ENCODE data around the gene SLC25A3.

The SLC25A3 gene

DNA sequence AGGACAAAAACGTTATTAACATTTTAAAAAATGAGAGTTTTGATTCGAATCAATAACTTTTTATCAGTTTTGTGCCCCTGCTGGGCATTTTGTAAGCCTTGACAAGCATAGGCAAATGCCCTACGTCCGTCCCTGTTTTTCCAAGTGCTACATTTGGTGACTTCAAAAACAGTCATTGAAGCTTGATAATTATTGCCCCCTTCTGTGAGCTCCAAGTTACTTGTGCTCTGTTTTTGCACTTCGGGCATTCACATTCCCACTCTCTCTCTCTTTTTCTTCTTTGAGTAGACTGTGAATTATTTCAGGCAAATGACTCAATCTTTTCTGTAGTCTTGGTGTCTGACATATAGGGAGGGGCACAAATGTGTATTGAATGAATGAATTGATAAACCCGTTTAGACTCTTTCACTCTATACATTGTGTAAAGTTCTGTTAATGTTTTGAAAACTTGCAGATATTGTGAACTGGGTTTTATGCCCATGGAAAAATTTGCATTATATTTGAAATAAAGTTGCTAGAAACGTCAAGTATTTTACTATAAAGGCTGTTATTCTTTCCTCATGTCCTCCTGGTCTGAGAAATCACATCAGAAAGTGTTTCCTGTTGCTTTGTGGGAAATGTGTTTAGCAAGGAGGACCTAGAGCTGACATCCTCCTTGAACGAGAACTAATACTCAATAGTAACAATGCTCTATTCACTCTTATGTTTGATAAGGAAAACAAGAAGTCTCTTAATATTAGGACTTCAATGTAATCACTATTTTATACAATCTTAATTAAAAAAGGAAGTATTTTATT, 53.0 kb downstream of the SLC25A3 start (continued):
- TF ChIP-seq ZXDB (tag by site-specific recombination; IDR thresholded peaks at IDR 0.05) (peak; percentile 39; the same call in 1 of the 2 replicates), ZNF791 (tag by site-specific recombination; IDR thresholded peaks at IDR 0.05) (no peak), ZNF561 (tag by site-specific recombination; IDR thresholded peaks at IDR 0.05; ENCODE audit: borderline replicate concordance) (no peak), ZNF24 (tag by site-specific recombination; IDR thresholded peaks at IDR 0.05) (0 out of 2 replicates have a peak, but pooled peaks have one; percentile 70)
- TF ChIP-seq, protein P1, sequence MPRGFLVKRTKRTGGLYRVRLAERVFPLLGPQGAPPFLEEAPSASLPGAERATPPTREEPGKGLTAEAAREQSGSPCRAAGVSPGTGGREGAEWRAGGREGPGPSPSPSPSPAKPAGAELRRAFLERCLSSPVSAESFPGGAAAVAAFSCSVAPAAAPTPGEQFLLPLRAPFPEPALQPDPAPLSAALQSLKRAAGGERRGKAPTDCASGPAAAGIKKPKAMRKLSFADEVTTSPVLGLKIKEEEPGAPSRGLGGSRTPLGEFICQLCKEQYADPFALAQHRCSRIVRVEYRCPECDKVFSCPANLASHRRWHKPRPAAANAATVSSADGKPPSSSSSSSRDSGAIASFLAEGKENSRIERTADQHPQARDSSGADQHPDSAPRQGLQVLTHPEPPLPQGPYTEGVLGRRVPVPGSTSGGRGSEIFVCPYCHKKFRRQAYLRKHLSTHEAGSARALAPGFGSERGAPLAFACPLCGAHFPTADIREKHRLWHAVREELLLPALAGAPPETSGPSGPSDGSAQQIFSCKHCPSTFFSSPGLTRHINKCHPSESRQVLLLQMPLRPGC (tag by site-specific recombination; IDR thresholded peaks at IDR 0.05) = no peak

DNA sequence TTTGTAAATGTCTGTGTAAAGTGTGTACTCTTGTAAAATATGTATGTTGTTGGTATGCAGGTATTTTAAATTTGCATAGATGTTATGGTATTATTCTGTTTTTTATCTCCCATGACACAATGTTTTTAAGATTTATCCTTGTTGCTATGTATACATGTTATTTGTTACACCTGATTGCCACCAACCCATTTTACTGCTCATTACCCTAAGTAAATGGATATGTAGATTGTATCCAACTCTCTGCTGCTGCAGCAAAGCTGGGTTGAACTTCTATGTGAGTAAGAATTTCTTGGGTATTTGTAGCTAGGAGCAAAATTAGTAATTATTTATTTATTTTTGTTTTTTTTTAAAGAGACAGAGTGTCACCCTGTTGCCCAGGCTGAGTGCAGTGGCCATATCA, 57.8 kb downstream of the SLC25A3 start:
- Histone ChIP-seq H3K4me3 (ENCODE audit: low read depth, low read length) (no peak overlapping the region), H3K36me3 (ENCODE audit: control insufficient read depth in 2 of 2, insufficient read depth in 1 of 2, low read length in 2 of 2) (peaks cover 28 to 44% of the 10 kb centered on the region in 2 experiments), H3K9me3 (ENCODE audit: control insufficient read depth, insufficient read depth, low read depth, low read length) (no peaks in the 10 kb centered on the region), H3K4me1 (ENCODE audit: control insufficient read depth, insufficient read depth, low read length) (no peaks in the 10 kb centered on the region), H3K27ac (ENCODE audit: extremely low read depth, low read depth, low read length) (no peak overlapping the region)
- TF ChIP-seq EGR2 (tag by site-specific recombination; IDR thresholded peaks at IDR 0.05; ENCODE audit: low read depth) (no peak), SALL2 (tag by site-specific recombination; IDR thresholded peaks at IDR 0.05; ENCODE audit: borderline replicate concordance) (no peak), ZBTB7A (tag by site-specific recombination; IDR thresholded peaks at IDR 0.05; ENCODE audit: low read depth) (no peak), HOXC10 (CRISPR knock-in tag; IDR thresholded peaks at IDR 0.05) (no peak), ZNF184 (tag by site-specific recombination; IDR thresholded peaks at IDR 0.05) (no peak), ZNF830 (tag by site-specific recombination; IDR thresholded peaks at IDR 0.05; ENCODE audit: low read depth) (no peak), ZNF112 (tag by site-specific recombination; IDR thresholded peaks at IDR 0.05) (no peak)
- TF ChIP-seq, protein P2, sequence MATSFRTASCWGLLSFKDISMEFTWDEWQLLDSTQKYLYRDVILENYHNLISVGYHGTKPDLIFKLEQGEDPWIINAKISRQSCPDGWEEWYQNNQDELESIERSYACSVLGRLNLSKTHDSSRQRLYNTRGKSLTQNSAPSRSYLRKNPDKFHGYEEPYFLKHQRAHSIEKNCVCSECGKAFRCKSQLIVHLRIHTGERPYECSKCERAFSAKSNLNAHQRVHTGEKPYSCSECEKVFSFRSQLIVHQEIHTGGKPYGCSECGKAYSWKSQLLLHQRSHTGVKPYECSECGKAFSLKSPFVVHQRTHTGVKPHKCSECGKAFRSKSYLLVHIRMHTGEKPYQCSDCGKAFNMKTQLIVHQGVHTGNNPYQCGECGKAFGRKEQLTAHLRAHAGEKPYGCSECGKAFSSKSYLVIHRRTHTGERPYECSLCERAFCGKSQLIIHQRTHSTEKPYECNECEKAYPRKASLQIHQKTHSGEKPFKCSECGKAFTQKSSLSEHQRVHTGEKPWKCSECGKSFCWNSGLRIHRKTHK (tag by site-specific recombination; IDR thresholded peaks at IDR 0.05) = no peak
- ChIA-PET CTCF (interaction anchor here (1.8 to 7.8 kb wide), 2 partner anchors 85 to 160 kb away, joined by 5 to 69 read pairs; no protein-coding TSS in a partner anchor), POLR2A (no interaction called here)

DNA sequence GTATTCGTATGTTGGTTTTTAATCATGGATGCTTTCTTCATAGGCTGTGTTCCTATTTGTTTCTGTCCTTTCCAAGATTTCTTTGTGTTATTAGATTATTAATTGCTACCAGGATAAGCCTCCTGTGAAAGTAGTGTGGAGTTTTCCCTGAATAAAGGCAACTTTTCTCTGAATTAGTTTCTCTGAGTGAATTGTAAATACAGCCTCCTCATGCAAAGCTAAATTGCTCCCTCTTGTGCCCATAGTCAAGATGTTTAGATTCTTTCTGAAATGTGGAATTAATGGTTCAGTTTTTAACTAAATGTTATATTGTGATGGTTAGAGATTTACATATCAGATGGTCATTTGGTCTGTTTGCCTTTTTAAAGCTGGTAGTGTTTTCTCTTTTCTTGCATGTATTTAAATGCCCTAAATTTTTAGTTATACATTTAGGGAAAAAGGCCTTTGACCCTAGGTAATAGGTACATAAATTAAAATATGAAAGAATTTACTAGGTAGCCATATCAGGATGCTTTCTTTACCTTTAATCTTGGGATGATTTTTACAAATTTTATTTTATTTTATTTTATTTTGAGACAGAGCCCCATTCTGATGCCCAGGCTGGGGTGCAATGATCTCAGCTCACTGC, 60.5 kb downstream of the SLC25A3 start:
- ChIA-PET POLR2A (interaction anchor here (0.6 to 1.3 kb wide), 2 partner anchors 10 to 79 kb away, joined by 3 read pairs; partner anchors contain the start of gene IKBIP), CTCF (interaction anchor here (0.5 to 7.8 kb wide), 23 partner anchors 8 to 1615 kb away, joined by 3 to 69 read pairs (median 3); no protein-coding TSS in a partner anchor)
- Histone ChIP-seq H3K4me3 (ENCODE audit: low read depth, low read length) (no peak overlapping the region), H3K4me1 (ENCODE audit: control insufficient read depth, insufficient read depth, low read length) (no peaks in the 10 kb centered on the region), H3K36me3 (ENCODE audit: control insufficient read depth in 2 of 2, insufficient read depth in 1 of 2, low read length in 2 of 2) (peaks cover 35 to 56% of the 10 kb centered on the region in 2 experiments), H3K9me3 (ENCODE audit: control insufficient read depth, insufficient read depth, low read depth, low read length) (no peaks in the 10 kb centered on the region), H3K27ac (ENCODE audit: extremely low read depth, low read depth, low read length) (no peak overlapping the region)
- TF ChIP-seq PRDM1 (tag by site-specific recombination; IDR thresholded peaks at IDR 0.05) (peak; percentile 95), ZBTB7A (tag by site-specific recombination; IDR thresholded peaks at IDR 0.05; ENCODE audit: low read depth) (no peak), ZBTB1 (tag by site-specific recombination; IDR thresholded peaks at IDR 0.05) (no peak), ZNF654 (tag by site-specific recombination; IDR thresholded peaks at IDR 0.05; ENCODE audit: low read depth) (peak; percentile 91), ZNF132 (tag by site-specific recombination; IDR thresholded peaks at IDR 0.05; ENCODE audit: borderline replicate concordance) (no peak), ZNF621 (tag by site-specific recombination; IDR thresholded peaks at IDR 0.05) (no peak)
- TF ChIP-seq, protein P3, sequence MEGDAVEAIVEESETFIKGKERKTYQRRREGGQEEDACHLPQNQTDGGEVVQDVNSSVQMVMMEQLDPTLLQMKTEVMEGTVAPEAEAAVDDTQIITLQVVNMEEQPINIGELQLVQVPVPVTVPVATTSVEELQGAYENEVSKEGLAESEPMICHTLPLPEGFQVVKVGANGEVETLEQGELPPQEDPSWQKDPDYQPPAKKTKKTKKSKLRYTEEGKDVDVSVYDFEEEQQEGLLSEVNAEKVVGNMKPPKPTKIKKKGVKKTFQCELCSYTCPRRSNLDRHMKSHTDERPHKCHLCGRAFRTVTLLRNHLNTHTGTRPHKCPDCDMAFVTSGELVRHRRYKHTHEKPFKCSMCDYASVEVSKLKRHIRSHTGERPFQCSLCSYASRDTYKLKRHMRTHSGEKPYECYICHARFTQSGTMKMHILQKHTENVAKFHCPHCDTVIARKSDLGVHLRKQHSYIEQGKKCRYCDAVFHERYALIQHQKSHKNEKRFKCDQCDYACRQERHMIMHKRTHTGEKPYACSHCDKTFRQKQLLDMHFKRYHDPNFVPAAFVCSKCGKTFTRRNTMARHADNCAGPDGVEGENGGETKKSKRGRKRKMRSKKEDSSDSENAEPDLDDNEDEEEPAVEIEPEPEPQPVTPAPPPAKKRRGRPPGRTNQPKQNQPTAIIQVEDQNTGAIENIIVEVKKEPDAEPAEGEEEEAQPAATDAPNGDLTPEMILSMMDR (tag by site-specific recombination; IDR thresholded peaks at IDR 0.05) = peak; percentile 53; the same call in 1 of the 2 replicates
- TF ChIP-seq, protein P4, sequence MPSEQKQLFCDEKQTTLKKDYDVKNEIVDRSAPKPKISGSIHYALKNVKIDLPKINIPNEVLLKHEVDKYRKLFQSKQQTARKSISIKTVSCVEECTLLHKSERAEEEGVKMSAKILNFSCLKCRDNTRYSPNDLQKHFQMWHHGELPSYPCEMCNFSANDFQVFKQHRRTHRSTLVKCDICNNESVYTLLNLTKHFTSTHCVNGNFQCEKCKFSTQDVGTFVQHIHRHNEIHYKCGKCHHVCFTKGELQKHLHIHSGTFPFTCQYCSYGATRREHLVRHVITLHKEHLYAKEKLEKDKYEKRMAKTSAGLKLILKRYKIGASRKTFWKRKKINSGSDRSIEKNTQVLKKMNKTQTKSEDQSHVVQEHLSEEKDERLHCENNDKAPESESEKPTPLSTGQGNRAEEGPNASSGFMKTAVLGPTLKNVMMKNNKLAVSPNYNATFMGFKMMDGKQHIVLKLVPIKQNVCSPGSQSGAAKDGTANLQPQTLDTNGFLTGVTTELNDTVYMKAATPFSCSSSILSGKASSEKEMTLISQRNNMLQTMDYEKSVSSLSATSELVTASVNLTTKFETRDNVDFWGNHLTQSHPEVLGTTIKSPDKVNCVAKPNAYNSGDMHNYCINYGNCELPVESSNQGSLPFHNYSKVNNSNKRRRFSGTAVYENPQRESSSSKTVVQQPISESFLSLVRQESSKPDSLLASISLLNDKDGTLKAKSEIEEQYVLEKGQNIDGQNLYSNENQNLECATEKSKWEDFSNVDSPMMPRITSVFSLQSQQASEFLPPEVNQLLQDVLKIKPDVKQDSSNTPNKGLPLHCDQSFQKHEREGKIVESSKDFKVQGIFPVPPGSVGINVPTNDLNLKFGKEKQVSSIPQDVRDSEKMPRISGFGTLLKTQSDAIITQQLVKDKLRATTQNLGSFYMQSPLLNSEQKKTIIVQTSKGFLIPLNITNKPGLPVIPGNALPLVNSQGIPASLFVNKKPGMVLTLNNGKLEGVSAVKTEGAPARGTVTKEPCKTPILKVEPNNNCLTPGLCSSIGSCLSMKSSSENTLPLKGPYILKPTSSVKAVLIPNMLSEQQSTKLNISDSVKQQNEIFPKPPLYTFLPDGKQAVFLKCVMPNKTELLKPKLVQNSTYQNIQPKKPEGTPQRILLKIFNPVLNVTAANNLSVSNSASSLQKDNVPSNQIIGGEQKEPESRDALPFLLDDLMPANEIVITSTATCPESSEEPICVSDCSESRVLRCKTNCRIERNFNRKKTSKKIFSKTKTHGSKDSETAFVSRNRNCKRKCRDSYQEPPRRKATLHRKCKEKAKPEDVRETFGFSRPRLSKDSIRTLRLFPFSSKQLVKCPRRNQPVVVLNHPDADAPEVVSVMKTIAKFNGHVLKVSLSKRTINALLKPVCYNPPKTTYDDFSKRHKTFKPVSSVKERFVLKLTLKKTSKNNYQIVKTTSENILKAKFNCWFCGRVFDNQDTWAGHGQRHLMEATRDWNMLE (tag by site-specific recombination; conservative IDR thresholded peaks at IDR 0.05; ENCODE audit: low read depth) = no peak

Measured in HEK293 (cell line).